ENCODE measurements around the gene GET4.

GET4 gene

GRCh38 chr7:849145-849544 lies 27.2 kb upstream of the GET4 start:
- no peak overlapping the region for H3K27ac ChIP-seq (ENCODE audit: low read length)
- peaks cover 14% of the 10 kb centered on the region for H3K79me2 ChIP-seq (ENCODE audit: low read length)
- H3K9ac ChIP-seq (ENCODE audit: low read length), result no peak overlapping the region
- H3K9me3 ChIP-seq (replicated peaks; ENCODE audit: insufficient read depth, low read length), result no peaks in the 10 kb centered on the region
- DNase-seq, result no peak
- no peaks in the 10 kb centered on the region for H4K20me1 ChIP-seq (ENCODE audit: insufficient read depth, low read length)
- no peak overlapping the region for H3K4me2 ChIP-seq (ENCODE audit: low read depth, low read length)
- TF ChIP-seq, protein P1, sequence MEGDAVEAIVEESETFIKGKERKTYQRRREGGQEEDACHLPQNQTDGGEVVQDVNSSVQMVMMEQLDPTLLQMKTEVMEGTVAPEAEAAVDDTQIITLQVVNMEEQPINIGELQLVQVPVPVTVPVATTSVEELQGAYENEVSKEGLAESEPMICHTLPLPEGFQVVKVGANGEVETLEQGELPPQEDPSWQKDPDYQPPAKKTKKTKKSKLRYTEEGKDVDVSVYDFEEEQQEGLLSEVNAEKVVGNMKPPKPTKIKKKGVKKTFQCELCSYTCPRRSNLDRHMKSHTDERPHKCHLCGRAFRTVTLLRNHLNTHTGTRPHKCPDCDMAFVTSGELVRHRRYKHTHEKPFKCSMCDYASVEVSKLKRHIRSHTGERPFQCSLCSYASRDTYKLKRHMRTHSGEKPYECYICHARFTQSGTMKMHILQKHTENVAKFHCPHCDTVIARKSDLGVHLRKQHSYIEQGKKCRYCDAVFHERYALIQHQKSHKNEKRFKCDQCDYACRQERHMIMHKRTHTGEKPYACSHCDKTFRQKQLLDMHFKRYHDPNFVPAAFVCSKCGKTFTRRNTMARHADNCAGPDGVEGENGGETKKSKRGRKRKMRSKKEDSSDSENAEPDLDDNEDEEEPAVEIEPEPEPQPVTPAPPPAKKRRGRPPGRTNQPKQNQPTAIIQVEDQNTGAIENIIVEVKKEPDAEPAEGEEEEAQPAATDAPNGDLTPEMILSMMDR (IDR thresholded peaks at IDR 0.05; ENCODE audit: low read length), result no peak
- no peak for TF ChIP-seq EZH2phosphoT487 (IDR thresholded peaks at IDR 0.05; ENCODE audit: low read length)
- TF ChIP-seq EZH2 (optimal IDR thresholded peaks at IDR 0.05; ENCODE audit: low read depth, low read length), result no peak
- H3K9me2 ChIP-seq (replicated peaks; ENCODE audit: insufficient read depth, low read length), result no peaks in the 10 kb centered on the region
- H3K4me1 ChIP-seq (ENCODE audit: low read length), result no peaks in the 10 kb centered on the region
- no peak overlapping the region for H2AFZ ChIP-seq (ENCODE audit: low read length)
- H3K4me3 ChIP-seq (ENCODE audit: low read length), result no peak overlapping the region
- no peaks in the 10 kb centered on the region; the same call in none of the 2 replicates for H3K36me3 ChIP-seq (replicated peaks; ENCODE audit: insufficient read depth, low read length)
- H3K27me3 ChIP-seq (replicated peaks; ENCODE audit: insufficient read depth, low read length), result no peaks in the 10 kb centered on the region
- H3F3A ChIP-seq (ENCODE audit: insufficient read depth, low read length), result no peaks in the 10 kb centered on the region

- Histone ChIP-seq H3K9ac (ENCODE audit: low read length) (no peak overlapping the region), H3K9me2 (replicated peaks; ENCODE audit: insufficient read depth, low read length) (no peaks in the 10 kb centered on the region), H3K79me2 (ENCODE audit: low read length) (peaks cover 8% of the 10 kb centered on the region), H3K4me3 (ENCODE audit: low read length) (no peak overlapping the region), H3K4me1 (ENCODE audit: low read length) (no peaks in the 10 kb centered on the region), H3K9me3 (replicated peaks; ENCODE audit: insufficient read depth, low read length) (no peaks in the 10 kb centered on the region), H3K4me2 (ENCODE audit: low read depth, low read length) (no peak overlapping the region), H3K27ac (ENCODE audit: low read length) (no peak overlapping the region), H2AFZ (ENCODE audit: low read length) (no peak overlapping the region), H4K20me1 (ENCODE audit: insufficient read depth, low read length) (no peaks in the 10 kb centered on the region), H3K36me3 (replicated peaks; ENCODE audit: insufficient read depth, low read length) (no peaks in the 10 kb centered on the region; the same call in 1 of the 2 replicates), H3K27me3 (replicated peaks; ENCODE audit: insufficient read depth, low read length) (no peaks in the 10 kb centered on the region), H3F3A (ENCODE audit: insufficient read depth, low read length) (no peaks in the 10 kb centered on the region)
- TF ChIP-seq EZH2phosphoT487 (IDR thresholded peaks at IDR 0.05; ENCODE audit: low read length), result no peak
- TF ChIP-seq, protein P1 (IDR thresholded peaks at IDR 0.05; ENCODE audit: low read length), result no peak
- TF ChIP-seq EZH2 (optimal IDR thresholded peaks at IDR 0.05; ENCODE audit: low read depth, low read length), result no peak
- DNase-seq, result no peak
Observed at GRCh38 chr7:849781-850180, 26.6 kb upstream of the GET4 start.

DNA sequence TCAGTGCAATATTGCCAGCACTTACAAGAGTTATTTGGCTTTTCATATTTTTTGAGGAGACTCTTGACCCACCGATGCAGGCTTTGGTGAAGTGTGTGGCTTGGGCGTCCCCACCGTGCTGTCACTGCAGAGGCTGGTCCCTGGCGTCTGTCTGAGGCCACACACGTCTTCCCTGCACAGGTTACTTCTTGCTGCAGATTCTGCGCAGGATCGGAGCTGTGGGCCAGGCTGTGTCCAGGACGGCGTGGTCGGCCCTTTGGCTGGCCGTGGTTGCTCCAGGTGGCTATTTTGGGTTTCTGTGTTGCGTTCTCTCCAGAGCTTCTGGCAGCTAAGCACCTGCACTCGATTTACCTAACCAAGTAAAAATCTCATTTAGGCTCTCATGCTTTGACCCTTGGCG lies 25.1 kb upstream of the GET4 start:
- no peaks in the 10 kb centered on the region for H3F3A ChIP-seq (ENCODE audit: insufficient read depth, low read length)
- H4K20me1 ChIP-seq (ENCODE audit: insufficient read depth, low read length), result no peaks in the 10 kb centered on the region
- no peak overlapping the region for H3K9ac ChIP-seq (ENCODE audit: low read length)
- no peak overlapping the region for H3K4me3 ChIP-seq (ENCODE audit: low read length)
- no peaks in the 10 kb centered on the region for H3K9me2 ChIP-seq (replicated peaks; ENCODE audit: insufficient read depth, low read length)
- DNase-seq, result no peak
- no peak overlapping the region for H3K4me2 ChIP-seq (ENCODE audit: low read depth, low read length)
- H2AFZ ChIP-seq (ENCODE audit: low read length), result no peak overlapping the region
- no peak for TF ChIP-seq EZH2 (optimal IDR thresholded peaks at IDR 0.05; ENCODE audit: low read depth, low read length)
- no peak for TF ChIP-seq EZH2phosphoT487 (IDR thresholded peaks at IDR 0.05; ENCODE audit: low read length)
- TF ChIP-seq, protein P1 (IDR thresholded peaks at IDR 0.05; ENCODE audit: low read length), result no peak
- no peaks in the 10 kb centered on the region for H3K4me1 ChIP-seq (ENCODE audit: low read length)
- no peaks in the 10 kb centered on the region; the same call in 1 of the 2 replicates for H3K36me3 ChIP-seq (replicated peaks; ENCODE audit: insufficient read depth, low read length)
- H3K27me3 ChIP-seq (replicated peaks; ENCODE audit: insufficient read depth, low read length), result no peaks in the 10 kb centered on the region
- no peak overlapping the region for H3K27ac ChIP-seq (ENCODE audit: low read length)
- H3K79me2 ChIP-seq (ENCODE audit: low read length), result no peaks in the 10 kb centered on the region
- no peaks in the 10 kb centered on the region for H3K9me3 ChIP-seq (replicated peaks; ENCODE audit: insufficient read depth, low read length)
